HL-60 (cell line): ENCODE results near the gene SKP1.

ENCODE experiments used
- DNase-seq, 2 experiments: peaks; one replicate each; pipeline ENCODE4 v3.0.0-alpha.2; 2010 to 2020; ENCODE audit warnings: low read depth in 1 of 2, low spot score in 1 of 2
- H3K27ac ChIP-seq: fragments of 250-450 bp; sonication (Bioruptor Pico); replicated peaks from 2 replicates; pipeline ENCODE4 v1.5.1; 2020; ENCODE audit warnings: mild to moderate bottlenecking, moderate library complexity
- H3K27me3 ChIP-seq: fragments of 250-450 bp; sonication (Bioruptor Pico); 2 replicates; pipeline ENCODE4 v1.5.1; 2021; ENCODE audit warnings: mild to moderate bottlenecking, moderate library complexity; ENCODE audit not compliant: insufficient read depth, poor library complexity, severe bottlenecking
- H3K4me3 ChIP-seq: replicated peaks from 2 replicates; pipeline ENCODE4 v1.5.1; 2011; ENCODE audit warnings: mild to moderate bottlenecking, control low read depth, low read length; ENCODE audit not compliant: insufficient read depth
- GABPA ChIP-seq: IDR thresholded peaks from 2 replicates; pipeline ENCODE4 v1.6.1; 2012; ENCODE audit warnings: low read depth
- POLR2AphosphoS5 ChIP-seq: IDR thresholded peaks from 2 replicates; pipeline ENCODE4 v1.6.1; 2012; ENCODE audit warnings: low read depth
- SPI1 ChIP-seq: IDR thresholded peaks from 2 replicates; pipeline ENCODE4 v1.6.1; 2012; ENCODE audit warnings: low read depth, mild to moderate bottlenecking, borderline replicate concordance
- long read RNA-seq: library from polyadenylated mRNA; unstranded; transcript quantifications from one replicate; pipeline ENCODE4 v2.0.0, GENCODE V29; 2020
- TF ChIP-seq, protein P1 (sequence below): IDR thresholded peaks from one replicate; pipeline ENCODE4 v1.5.1; 2011; ENCODE audit warnings: low read length, control low read depth, inconsistent platforms; ENCODE audit not compliant: insufficient read depth
- TF ChIP-seq, protein P2 (sequence below): IDR thresholded peaks from 2 replicates; pipeline ENCODE4 v1.6.1; 2012; ENCODE audit warnings: low read depth; ENCODE audit not compliant: insufficient replicate concordance

The SKP1 gene
- long read RNA-seq, full-length matches to known transcripts: 142 of 147 reads
- long read RNA-seq, partial matches to known transcripts: 1 of 147 reads
- long read RNA-seq, other reads (novel, unspliced or antisense): 4 of 147 reads

DNA sequence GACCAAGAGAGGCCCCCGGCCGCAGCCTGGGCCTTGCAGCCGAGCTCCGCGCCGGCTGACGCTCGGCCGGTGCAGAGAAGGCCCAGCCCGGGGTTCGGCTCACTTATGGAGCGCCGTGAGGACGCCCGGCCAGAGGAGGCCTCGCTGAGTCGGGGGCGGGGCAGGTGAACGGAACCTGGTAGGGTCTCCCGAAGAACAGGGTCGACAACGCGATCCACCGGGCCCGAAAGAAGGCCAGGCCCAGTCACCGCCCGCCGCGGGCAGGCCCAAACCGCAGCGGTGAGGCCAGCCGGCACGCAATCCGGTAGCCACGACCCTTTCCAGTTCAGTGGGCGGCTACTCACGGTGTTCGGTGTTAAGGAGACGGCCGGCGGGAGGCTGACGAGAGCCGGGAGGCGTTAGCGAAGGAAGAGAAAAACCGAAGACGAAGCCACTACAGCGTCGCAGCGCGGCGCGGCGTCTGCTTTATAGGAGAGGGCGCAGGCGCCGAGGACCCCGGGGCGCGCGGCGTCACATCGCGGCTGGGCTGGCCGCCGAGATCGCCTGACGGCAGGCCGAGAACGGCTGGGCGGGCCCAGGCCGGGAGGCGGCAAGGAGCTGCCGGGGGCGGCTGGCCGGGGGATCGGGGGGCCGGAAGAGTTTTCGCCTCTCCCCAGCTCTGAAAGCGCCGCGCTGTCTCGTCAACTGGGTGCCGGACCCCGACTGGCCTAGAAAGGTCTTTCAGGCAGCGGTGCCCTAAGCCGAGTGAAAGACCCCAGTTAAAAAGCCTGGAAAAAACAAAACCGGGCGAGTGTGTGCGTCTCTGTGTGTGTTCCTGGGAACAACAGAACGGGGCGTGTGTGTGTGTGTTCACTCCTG lies at the start of gene SKP1:
Gene SKP1, minus strand, starts transcription at position 440 of the 858 bp plus-strand sequence. CDS start 2,928 bp downstream, outside the sequence.
- Histone ChIP-seq H3K27ac (peak within 1 kb of the TSS; percentile 97), H3K4me3 (peak within 1 kb of the TSS; percentile 71), H3K27me3 (no peaks in the 10 kb centered on the region)
- DNase-seq: peak; percentile 47 to 59
- TF ChIP-seq, protein P1, sequence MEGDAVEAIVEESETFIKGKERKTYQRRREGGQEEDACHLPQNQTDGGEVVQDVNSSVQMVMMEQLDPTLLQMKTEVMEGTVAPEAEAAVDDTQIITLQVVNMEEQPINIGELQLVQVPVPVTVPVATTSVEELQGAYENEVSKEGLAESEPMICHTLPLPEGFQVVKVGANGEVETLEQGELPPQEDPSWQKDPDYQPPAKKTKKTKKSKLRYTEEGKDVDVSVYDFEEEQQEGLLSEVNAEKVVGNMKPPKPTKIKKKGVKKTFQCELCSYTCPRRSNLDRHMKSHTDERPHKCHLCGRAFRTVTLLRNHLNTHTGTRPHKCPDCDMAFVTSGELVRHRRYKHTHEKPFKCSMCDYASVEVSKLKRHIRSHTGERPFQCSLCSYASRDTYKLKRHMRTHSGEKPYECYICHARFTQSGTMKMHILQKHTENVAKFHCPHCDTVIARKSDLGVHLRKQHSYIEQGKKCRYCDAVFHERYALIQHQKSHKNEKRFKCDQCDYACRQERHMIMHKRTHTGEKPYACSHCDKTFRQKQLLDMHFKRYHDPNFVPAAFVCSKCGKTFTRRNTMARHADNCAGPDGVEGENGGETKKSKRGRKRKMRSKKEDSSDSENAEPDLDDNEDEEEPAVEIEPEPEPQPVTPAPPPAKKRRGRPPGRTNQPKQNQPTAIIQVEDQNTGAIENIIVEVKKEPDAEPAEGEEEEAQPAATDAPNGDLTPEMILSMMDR: no peak
- TF ChIP-seq, protein P2, sequence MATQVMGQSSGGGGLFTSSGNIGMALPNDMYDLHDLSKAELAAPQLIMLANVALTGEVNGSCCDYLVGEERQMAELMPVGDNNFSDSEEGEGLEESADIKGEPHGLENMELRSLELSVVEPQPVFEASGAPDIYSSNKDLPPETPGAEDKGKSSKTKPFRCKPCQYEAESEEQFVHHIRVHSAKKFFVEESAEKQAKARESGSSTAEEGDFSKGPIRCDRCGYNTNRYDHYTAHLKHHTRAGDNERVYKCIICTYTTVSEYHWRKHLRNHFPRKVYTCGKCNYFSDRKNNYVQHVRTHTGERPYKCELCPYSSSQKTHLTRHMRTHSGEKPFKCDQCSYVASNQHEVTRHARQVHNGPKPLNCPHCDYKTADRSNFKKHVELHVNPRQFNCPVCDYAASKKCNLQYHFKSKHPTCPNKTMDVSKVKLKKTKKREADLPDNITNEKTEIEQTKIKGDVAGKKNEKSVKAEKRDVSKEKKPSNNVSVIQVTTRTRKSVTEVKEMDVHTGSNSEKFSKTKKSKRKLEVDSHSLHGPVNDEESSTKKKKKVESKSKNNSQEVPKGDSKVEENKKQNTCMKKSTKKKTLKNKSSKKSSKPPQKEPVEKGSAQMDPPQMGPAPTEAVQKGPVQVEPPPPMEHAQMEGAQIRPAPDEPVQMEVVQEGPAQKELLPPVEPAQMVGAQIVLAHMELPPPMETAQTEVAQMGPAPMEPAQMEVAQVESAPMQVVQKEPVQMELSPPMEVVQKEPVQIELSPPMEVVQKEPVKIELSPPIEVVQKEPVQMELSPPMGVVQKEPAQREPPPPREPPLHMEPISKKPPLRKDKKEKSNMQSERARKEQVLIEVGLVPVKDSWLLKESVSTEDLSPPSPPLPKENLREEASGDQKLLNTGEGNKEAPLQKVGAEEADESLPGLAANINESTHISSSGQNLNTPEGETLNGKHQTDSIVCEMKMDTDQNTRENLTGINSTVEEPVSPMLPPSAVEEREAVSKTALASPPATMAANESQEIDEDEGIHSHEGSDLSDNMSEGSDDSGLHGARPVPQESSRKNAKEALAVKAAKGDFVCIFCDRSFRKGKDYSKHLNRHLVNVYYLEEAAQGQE: peak; percentile 48
- peak; percentile 78; the same call in 1 of the 2 replicates for TF ChIP-seq POLR2AphosphoS5

- H3K27me3 ChIP-seq: no peaks in the 10 kb centered on the region
- peak; percentile 81 to 93 for DNase-seq
- H3K27ac ChIP-seq: peak within 1 kb of the TSS; percentile 81
- H3K4me3 ChIP-seq: peak within 1 kb of the TSS; percentile 76
- TF ChIP-seq SPI1: no peak
- TF ChIP-seq GABPA: no peak
- TF ChIP-seq, protein P1: no peak
- TF ChIP-seq, protein P2: no peak
- TF ChIP-seq POLR2AphosphoS5: no peak
Measured at GRCh38 chr5:134225780-134226440, 49.2 kb upstream of the SKP1 start, which contains the start of gene PPP2CA. PPP2CA (minus strand) TSS chr5:134226073; CDS start chr5:134225861, 212 bp downstream.

- TF ChIP-seq, protein P2: peak; percentile 15
- TF ChIP-seq GABPA: no peak
- TF ChIP-seq POLR2AphosphoS5: no peak
- TF ChIP-seq, protein P1: no peak
- Histone ChIP-seq H3K4me3 (peak overlapping the region; percentile 76), H3K27me3 (no peaks in the 10 kb centered on the region), H3K27ac (peak overlapping the region; percentile 81)
- DNase-seq: peak in 1 of 2 experiments; percentile 12
Measured at GRCh38 chr5:134224888-134225779, 48.4 kb upstream of the SKP1 start.
